ENCODE results near the gene FOXG1. TPM values are rescaled to one million over a fixed set of nuclear protein-coding genes. Genes with fewer than 3 reads are reported as not detected.

Gene FOXG1
- total and polyA plus RNA-seq, 2 donors from 2014 or later = not detected

DNA sequence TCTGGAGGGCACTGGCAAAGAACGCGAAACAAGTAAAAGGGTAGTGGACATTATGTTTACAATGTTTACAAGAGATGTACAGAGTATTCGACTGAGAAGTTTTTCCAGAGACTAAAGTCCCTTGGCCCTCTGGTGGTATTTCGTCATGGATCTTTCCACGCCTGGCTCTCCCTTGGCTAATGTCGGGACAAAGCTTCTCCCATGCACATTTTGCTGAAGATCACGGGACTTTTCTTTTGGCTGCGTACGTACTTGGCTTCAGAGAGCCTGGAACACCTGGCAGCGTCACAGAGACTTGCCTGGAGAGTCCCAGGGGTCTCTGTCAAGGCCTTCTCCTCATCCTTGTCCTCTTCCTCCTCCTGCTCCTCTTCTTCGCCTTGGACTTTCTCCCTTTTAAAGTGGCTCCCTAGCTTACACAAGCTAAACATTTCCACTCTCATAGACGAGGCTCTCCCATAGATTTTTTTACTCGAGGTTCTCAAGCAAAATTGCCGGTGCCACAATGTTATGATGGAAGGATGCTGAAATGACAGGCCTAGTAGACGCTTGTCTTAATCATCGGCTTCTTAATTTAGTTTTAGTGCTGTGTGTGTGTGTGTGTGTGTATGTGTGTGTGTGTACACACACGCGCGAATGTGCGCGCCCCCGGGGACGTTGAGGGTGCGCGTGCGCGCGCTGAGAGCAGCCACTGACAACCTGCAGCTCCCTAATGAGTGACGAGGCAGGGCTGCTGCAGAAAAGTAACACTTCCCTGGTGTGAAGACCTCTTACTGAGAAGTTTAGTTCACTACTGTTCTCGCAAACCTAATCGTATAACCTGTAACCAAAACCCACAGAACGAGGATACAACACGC, 4.9 kb upstream of the FOXG1 start:
- intact Hi-C loops (cut with DNase I) = no loop called here
- Histone ChIP-seq H3K4me1 (ENCODE audit: control insufficient read depth in 2 of 3, insufficient read depth in 2 of 3, low read depth in 1 of 3, low read length in 3 of 3) (peaks cover 0 to 9% (median 0%) of the 10 kb centered on the region in 3 donors), H3K36me3 (ENCODE audit: control insufficient read depth in 2 of 3, insufficient read depth in 3 of 3, low read length in 3 of 3) (no peaks in the 10 kb centered on the region), H3K4me3 (ENCODE audit: low read length in 3 of 3) (no peak overlapping the region), H3K27me3 (ENCODE audit: control insufficient read depth, insufficient read depth, low read length) (peaks cover 84% of the 10 kb centered on the region), H3K9me3 (ENCODE audit: control insufficient read depth in 2 of 3, insufficient read depth in 1 of 3, low read length in 3 of 3) (no peaks in the 10 kb centered on the region), H3K27ac (ENCODE audit: low read depth in 2 of 2, low read length in 2 of 2) (no peak overlapping the region), H3K9ac (ENCODE audit: low read length in 3 of 3) (no peak overlapping the region)
- TF ChIP-seq, protein P1, sequence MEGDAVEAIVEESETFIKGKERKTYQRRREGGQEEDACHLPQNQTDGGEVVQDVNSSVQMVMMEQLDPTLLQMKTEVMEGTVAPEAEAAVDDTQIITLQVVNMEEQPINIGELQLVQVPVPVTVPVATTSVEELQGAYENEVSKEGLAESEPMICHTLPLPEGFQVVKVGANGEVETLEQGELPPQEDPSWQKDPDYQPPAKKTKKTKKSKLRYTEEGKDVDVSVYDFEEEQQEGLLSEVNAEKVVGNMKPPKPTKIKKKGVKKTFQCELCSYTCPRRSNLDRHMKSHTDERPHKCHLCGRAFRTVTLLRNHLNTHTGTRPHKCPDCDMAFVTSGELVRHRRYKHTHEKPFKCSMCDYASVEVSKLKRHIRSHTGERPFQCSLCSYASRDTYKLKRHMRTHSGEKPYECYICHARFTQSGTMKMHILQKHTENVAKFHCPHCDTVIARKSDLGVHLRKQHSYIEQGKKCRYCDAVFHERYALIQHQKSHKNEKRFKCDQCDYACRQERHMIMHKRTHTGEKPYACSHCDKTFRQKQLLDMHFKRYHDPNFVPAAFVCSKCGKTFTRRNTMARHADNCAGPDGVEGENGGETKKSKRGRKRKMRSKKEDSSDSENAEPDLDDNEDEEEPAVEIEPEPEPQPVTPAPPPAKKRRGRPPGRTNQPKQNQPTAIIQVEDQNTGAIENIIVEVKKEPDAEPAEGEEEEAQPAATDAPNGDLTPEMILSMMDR (IDR thresholded peaks at IDR 0.05; ENCODE audit: borderline replicate concordance, extremely low read depth, insufficient read depth) = no peak
- FAIRE-seq (no peak), DNase-seq (peak in 1 of 5 donors; percentile 23)

DNA sequence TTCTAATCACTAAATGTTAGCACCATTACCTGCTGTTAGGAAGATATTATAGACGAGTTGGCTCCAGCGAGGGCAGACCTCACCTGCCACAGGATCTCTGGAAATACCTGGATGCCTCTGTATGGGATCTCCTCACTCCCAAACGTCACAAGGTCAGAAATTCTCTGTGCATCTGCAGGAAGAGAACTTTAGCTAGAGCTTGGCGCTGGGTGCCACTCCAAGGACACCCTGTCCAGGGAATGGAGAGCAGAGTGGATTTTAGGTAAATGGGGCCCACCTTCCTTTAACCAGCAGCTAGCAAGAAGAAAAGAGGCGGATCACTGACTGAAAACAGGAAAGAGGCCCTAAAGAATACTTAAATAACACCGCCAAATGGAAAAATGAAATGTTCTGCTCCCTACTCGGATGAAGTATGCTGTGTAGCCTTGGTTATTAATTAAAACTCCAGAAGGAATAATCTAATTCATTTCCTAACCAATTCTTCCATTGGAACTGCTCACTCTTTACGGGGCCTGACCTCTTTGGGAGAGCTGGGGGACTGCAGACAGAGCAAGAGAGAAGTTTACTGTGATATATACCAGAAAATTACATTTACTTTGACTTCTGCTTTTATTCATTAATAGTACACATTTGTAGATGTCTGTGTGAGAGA, 4.2 kb upstream of the FOXG1 start:
- TF ChIP-seq, protein P1 (IDR thresholded peaks at IDR 0.05; ENCODE audit: borderline replicate concordance, extremely low read depth, insufficient read depth) = no peak
- Histone ChIP-seq H3K27me3 (ENCODE audit: control insufficient read depth, insufficient read depth, low read length) (peaks cover 77% of the 10 kb centered on the region), H3K4me3 (ENCODE audit: low read length in 3 of 3) (no peak overlapping the region), H3K27ac (ENCODE audit: low read depth in 2 of 2, low read length in 2 of 2) (no peak overlapping the region), H3K36me3 (ENCODE audit: control insufficient read depth in 2 of 3, insufficient read depth in 3 of 3, low read length in 3 of 3) (no peaks in the 10 kb centered on the region), H3K4me1 (ENCODE audit: control insufficient read depth in 2 of 3, insufficient read depth in 2 of 3, low read depth in 1 of 3, low read length in 3 of 3) (peaks cover 0 to 9% (median 0%) of the 10 kb centered on the region in 3 donors), H3K9me3 (ENCODE audit: control insufficient read depth in 2 of 3, insufficient read depth in 1 of 3, low read length in 3 of 3) (no peaks in the 10 kb centered on the region), H3K9ac (ENCODE audit: low read length in 3 of 3) (no peak overlapping the region)
- FAIRE-seq (no peak), DNase-seq (peak in 1 of 5 donors; percentile 3)
- intact Hi-C loops (cut with DNase I) = no loop called here

DNA sequence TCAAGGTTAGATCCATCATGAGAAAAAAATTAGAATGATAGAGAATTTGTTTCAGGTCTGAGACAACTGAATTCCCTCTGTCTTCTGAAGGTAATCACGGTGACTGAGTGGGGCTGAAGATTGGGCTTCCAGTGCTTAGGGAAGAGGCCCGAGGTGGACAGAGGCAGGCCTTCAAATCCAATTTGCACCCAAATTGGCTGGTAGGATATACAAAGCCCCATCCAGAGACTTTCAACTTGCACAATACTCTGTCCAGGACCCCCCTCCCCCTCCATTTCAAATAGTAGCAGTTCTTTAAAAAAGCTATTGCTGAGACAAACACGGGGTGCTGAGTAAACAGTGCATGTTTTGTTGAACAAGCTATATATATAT, 3.6 kb upstream of the FOXG1 start:
- DNase-seq = no peak
- intact Hi-C loops (cut with DNase I) = no loop called here
- no peaks in the 10 kb centered on the region for H3K9me3 ChIP-seq (ENCODE audit: control insufficient read depth in 2 of 3, insufficient read depth in 1 of 3, low read length in 3 of 3)
- no peak overlapping the region for H3K27ac ChIP-seq (ENCODE audit: low read depth in 2 of 2, low read length in 2 of 2)
- H3K36me3 ChIP-seq (ENCODE audit: control insufficient read depth in 2 of 3, insufficient read depth in 3 of 3, low read length in 3 of 3) = no peaks in the 10 kb centered on the region
- peaks cover 75% of the 10 kb centered on the region for H3K27me3 ChIP-seq (ENCODE audit: control insufficient read depth, insufficient read depth, low read length)
- TF ChIP-seq, protein P1 (IDR thresholded peaks at IDR 0.05; ENCODE audit: borderline replicate concordance, extremely low read depth, insufficient read depth) = no peak
- H3K4me1 ChIP-seq (ENCODE audit: control insufficient read depth in 2 of 3, insufficient read depth in 2 of 3, low read depth in 1 of 3, low read length in 3 of 3) = peaks cover 0 to 9% (median 0%) of the 10 kb centered on the region in 3 donors
- no peak overlapping the region for H3K4me3 ChIP-seq (ENCODE audit: low read length in 3 of 3)
- no peak for FAIRE-seq
- H3K9ac ChIP-seq (ENCODE audit: low read length in 3 of 3) = no peak overlapping the region
